NCI-H146 treated with DMSO at 0.1 percent for 48 hours (cell line): ENCODE data around the gene REC8.

ENCODE experiments used
- DNase-seq: peaks from one replicate; lab custom pipeline; 2025; ENCODE audit not compliant: unreplicated experiment; lab: John Stamatoyannopoulos, UW

The REC8 gene

DNA sequence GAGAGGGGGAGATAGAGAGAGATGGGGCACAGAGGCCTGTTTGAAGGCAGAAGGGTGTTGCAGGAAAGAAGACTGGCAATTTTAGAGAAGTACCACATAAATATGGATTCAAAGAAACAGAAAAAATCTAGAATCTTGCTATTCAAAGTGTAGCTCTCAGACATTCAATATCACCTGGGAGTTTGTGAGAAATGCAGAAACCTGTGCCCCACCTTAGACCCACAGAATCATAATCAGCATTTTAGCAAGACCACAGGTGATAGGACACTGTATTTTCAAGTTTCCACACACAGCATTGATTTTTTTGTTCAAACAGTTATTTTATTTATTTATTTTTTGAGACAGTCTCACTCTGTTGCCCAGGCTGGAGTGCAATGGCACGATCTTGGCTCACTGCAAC lies 57.0 kb downstream of the REC8 start:
- DNase-seq, result no peak
